ENCODE measurements around the gene WDR37.

Gene WDR37

GRCh38 chr10:1170867-1171180 lies 114.6 kb downstream of the WDR37 start:
- no peak for TF ChIP-seq CTCF (IDR thresholded peaks at IDR 0.05; ENCODE audit: extremely low read depth, missing control alignments)
- DNase-seq (ENCODE audit: low spot score), result no peak

- no peak for DNase-seq (ENCODE audit: low spot score)
- no peak for TF ChIP-seq CTCF (IDR thresholded peaks at IDR 0.05; ENCODE audit: extremely low read depth, missing control alignments)
Observed at GRCh38 chr10:1171182-1171581, 115.0 kb downstream of the WDR37 start.

- TF ChIP-seq CTCF (IDR thresholded peaks at IDR 0.05; ENCODE audit: extremely low read depth, missing control alignments), result no peak
- DNase-seq (ENCODE audit: low spot score), result no peak
Observed at GRCh38 chr10:1171586-1171985, 115.4 kb downstream of the WDR37 start.

- no peak for DNase-seq (ENCODE audit: low spot score)
Observed at GRCh38 chr10:1172256-1172984, 116.2 kb downstream of the WDR37 start.

GRCh38 chr10:1173091-1173490 lies 116.9 kb downstream of the WDR37 start:
- DNase-seq (ENCODE audit: low spot score), result no peak
- no peak for TF ChIP-seq CTCF (IDR thresholded peaks at IDR 0.05; ENCODE audit: extremely low read depth, missing control alignments)

More at GRCh38 chr10:1172256-1172984, 116.2 kb downstream of the WDR37 start:
- TF ChIP-seq CTCF (IDR thresholded peaks at IDR 0.05; ENCODE audit: extremely low read depth, missing control alignments), result no peak

GRCh38 chr10:1174022-1174421 lies 117.8 kb downstream of the WDR37 start:
- no peak for TF ChIP-seq CTCF (IDR thresholded peaks at IDR 0.05; ENCODE audit: extremely low read depth, missing control alignments)
- no peak for DNase-seq (ENCODE audit: low spot score)

- DNase-seq (ENCODE audit: low spot score), result no peak
- TF ChIP-seq CTCF (IDR thresholded peaks at IDR 0.05; ENCODE audit: extremely low read depth, missing control alignments), result no peak
Observed at GRCh38 chr10:1175956-1176565, 119.9 kb downstream of the WDR37 start.
